Neural cell (in vitro differentiated cells): Measurements from ENCODE around the gene SLIT3. TPM values are rescaled to one million over a fixed set of nuclear protein-coding genes. Genes with fewer than 3 reads are reported as not detected.

Experiments
- H2AFZ ChIP-seq: fragments of 200-600, 300-800 bp; sonication (generic), shearing (Covaris generic); 2 replicates; pipeline ENCODE4 v1.6.0; 2014; ENCODE audit warnings: low read depth, mild to moderate bottlenecking, antibody characterized with exemption, low read length, moderate library complexity
- H3F3A ChIP-seq: fragments of 200-600 bp; shearing (Covaris generic); 2 replicates; pipeline ENCODE4 v1.6.1; 2016; ENCODE audit warnings: mild to moderate bottlenecking, moderate library complexity, mixed read lengths, antibody characterized with exemption, low read length; ENCODE audit not compliant: insufficient read depth, poor library complexity, severe bottlenecking
- H3K27ac ChIP-seq: fragments of 200-600, 300-800 bp; sonication (generic), shearing (Covaris generic); 2 replicates; pipeline ENCODE4 v1.5.1; 2014; ENCODE audit warnings: mild to moderate bottlenecking, low read length, moderate library complexity
- H3K27me3 ChIP-seq: fragments of 300-800, 200-600 bp; sonication (generic), shearing (Covaris generic); 2 replicates; pipeline ENCODE4 v1.6.0; 2014; ENCODE audit warnings: mild to moderate bottlenecking, low read depth, low read length, moderate library complexity; ENCODE audit not compliant: insufficient read depth
- H3K36me3 ChIP-seq: fragments of 300-800, 200-600 bp; sonication (generic), shearing (Covaris generic); 2 replicates; pipeline ENCODE4 v1.5.1; 2014; ENCODE audit warnings: mild to moderate bottlenecking, antibody characterized with exemption, low read length, moderate library complexity; ENCODE audit not compliant: insufficient read depth
- H3K4me2 ChIP-seq: fragments of 300-800, 200-600 bp; sonication (generic), shearing (Covaris generic); 2 replicates; pipeline ENCODE4 v1.6.0; 2014; ENCODE audit warnings: mild to moderate bottlenecking, low read length
- H3K4me3 ChIP-seq: fragments of 300-800, 200-600 bp; sonication (generic), shearing (Covaris generic); 2 replicates; pipeline ENCODE4 v1.5.1; 2014; ENCODE audit warnings: mild to moderate bottlenecking, low read length, moderate library complexity
- H3K79me2 ChIP-seq: fragments of 200-600 bp; shearing (Covaris generic); replicated peaks from 2 replicates; pipeline ENCODE4 v1.6.0; 2014; ENCODE audit warnings: mild to moderate bottlenecking, low read length, moderate library complexity; ENCODE audit not compliant: insufficient read depth
- H3K9ac ChIP-seq: fragments of 300-800, 200-600 bp; sonication (generic), shearing (Covaris generic); 2 replicates; pipeline ENCODE4 v1.6.1; 2016; ENCODE audit warnings: mild to moderate bottlenecking, low read length, mixed read lengths
- H3K9me2 ChIP-seq: fragments of 200-600 bp; shearing (Covaris generic); 2 replicates; pipeline ENCODE4 v1.6.1; 2016; ENCODE audit warnings: mild to moderate bottlenecking, low read length, mixed read lengths; ENCODE audit not compliant: insufficient read depth
- H3K9me3 ChIP-seq: fragments of 200-600, 300-800 bp; sonication (generic), shearing (Covaris generic); 2 replicates; pipeline ENCODE4 v1.6.1; 2016; ENCODE audit warnings: mild to moderate bottlenecking, mixed run types, low read length, moderate library complexity, mixed read lengths
- H4K20me1 ChIP-seq: fragments of 200-600 bp; shearing (Covaris generic); 2 replicates; pipeline ENCODE4 v1.6.1; 2016; ENCODE audit warnings: mild to moderate bottlenecking, mixed run types; ENCODE audit not compliant: insufficient read depth
- CTCF ChIP-seq: fragments of 450-650 bp; IDR thresholded peaks from 2 replicates; pipeline ENCODE4 v1.5.1; 2014; ENCODE audit warnings: antibody characterized with exemption, mild to moderate bottlenecking, moderate library complexity; ENCODE audit not compliant: poor library complexity, severe bottlenecking
- EP300 ChIP-seq: fragments of 450-650 bp; conservative IDR thresholded peaks from 2 replicates; pipeline ENCODE4 v1.6.1; 2014; ENCODE audit warnings: antibody characterized with exemption, mild to moderate bottlenecking, moderate library complexity; ENCODE audit not compliant: poor library complexity, severe bottlenecking
- EZH2 ChIP-seq: fragments of 200-600, 300-800 bp; shearing (Covaris generic), sonication (generic); IDR thresholded peaks from 2 replicates; pipeline ENCODE4 v1.6.1; 2014; ENCODE audit warnings: antibody characterized with exemption, low read length, borderline replicate concordance, mild to moderate bottlenecking; ENCODE audit not compliant: insufficient read depth, poor library complexity, severe bottlenecking
- MXI1 ChIP-seq: fragments of 450-650 bp; conservative IDR thresholded peaks from 2 replicates; pipeline ENCODE4 v1.6.1; 2014; ENCODE audit warnings: antibody characterized with exemption, mild to moderate bottlenecking; ENCODE audit not compliant: poor library complexity, severe bottlenecking
- POLR2AphosphoS5 ChIP-seq: IDR thresholded peaks from 2 replicates; pipeline ENCODE4 v1.6.1; 2012
- RAD21 ChIP-seq: fragments of 450-650 bp; conservative IDR thresholded peaks from 2 replicates; pipeline ENCODE4 v1.6.1; 2014; ENCODE audit warnings: antibody characterized with exemption, mild to moderate bottlenecking, moderate library complexity
- SMC3 ChIP-seq: fragments of 450-650 bp; conservative IDR thresholded peaks from 2 replicates; pipeline ENCODE4 v1.6.1; 2014; ENCODE audit warnings: antibody characterized with exemption, mild to moderate bottlenecking, moderate library complexity; ENCODE audit not compliant: poor library complexity
- TAF1 ChIP-seq: IDR thresholded peaks from 2 replicates; pipeline ENCODE4 v1.6.1; 2012; ENCODE audit warnings: low read depth
- polyA plus RNA-seq: library from polyadenylated mRNA; depleted of rRNA; stranded (reverse); fragments of >200 nt; gene quantifications from 2 replicates; pipeline ENCODE4 v1.2.3, GENCODE V29; 2014
- TF ChIP-seq, protein P1 (sequence below): IDR thresholded peaks from 2 replicates; pipeline ENCODE4 v1.6.1; 2012; ENCODE audit warnings: borderline replicate concordance

The SLIT3 gene
- polyA plus RNA-seq, 1 donor from 2014 or later = 1.2 TPM

GRCh38 chr5:169152946-169153345 is 148.0 kb downstream of the SLIT3 start:
- H3K4me2 ChIP-seq = no peak overlapping the region

GRCh38 chr5:169152453-169152852 is 148.5 kb downstream of the SLIT3 start:
- Histone ChIP-seq H3K4me3 (no peak overlapping the region), H3K27ac (no peak overlapping the region), H3K27me3 (no peaks in the 10 kb centered on the region), H3K9me3 (no peaks in the 10 kb centered on the region), H3F3A (no peaks in the 10 kb centered on the region), H3K9me2 (no peaks in the 10 kb centered on the region), H4K20me1 (no peaks in the 10 kb centered on the region), H2AFZ (no peak overlapping the region), H3K9ac (no peak overlapping the region), H3K4me2 (no peak overlapping the region), H3K36me3 (no peaks in the 10 kb centered on the region), H3K79me2 (no peaks in the 10 kb centered on the region)
- TF ChIP-seq CTCF (no peak), TAF1 (no peak), EP300 (no peak), POLR2AphosphoS5 (no peak), SMC3 (no peak), MXI1 (no peak), RAD21 (no peak), EZH2 (no peak)
- TF ChIP-seq, protein P1, sequence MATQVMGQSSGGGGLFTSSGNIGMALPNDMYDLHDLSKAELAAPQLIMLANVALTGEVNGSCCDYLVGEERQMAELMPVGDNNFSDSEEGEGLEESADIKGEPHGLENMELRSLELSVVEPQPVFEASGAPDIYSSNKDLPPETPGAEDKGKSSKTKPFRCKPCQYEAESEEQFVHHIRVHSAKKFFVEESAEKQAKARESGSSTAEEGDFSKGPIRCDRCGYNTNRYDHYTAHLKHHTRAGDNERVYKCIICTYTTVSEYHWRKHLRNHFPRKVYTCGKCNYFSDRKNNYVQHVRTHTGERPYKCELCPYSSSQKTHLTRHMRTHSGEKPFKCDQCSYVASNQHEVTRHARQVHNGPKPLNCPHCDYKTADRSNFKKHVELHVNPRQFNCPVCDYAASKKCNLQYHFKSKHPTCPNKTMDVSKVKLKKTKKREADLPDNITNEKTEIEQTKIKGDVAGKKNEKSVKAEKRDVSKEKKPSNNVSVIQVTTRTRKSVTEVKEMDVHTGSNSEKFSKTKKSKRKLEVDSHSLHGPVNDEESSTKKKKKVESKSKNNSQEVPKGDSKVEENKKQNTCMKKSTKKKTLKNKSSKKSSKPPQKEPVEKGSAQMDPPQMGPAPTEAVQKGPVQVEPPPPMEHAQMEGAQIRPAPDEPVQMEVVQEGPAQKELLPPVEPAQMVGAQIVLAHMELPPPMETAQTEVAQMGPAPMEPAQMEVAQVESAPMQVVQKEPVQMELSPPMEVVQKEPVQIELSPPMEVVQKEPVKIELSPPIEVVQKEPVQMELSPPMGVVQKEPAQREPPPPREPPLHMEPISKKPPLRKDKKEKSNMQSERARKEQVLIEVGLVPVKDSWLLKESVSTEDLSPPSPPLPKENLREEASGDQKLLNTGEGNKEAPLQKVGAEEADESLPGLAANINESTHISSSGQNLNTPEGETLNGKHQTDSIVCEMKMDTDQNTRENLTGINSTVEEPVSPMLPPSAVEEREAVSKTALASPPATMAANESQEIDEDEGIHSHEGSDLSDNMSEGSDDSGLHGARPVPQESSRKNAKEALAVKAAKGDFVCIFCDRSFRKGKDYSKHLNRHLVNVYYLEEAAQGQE = no peak

More at GRCh38 chr5:169152946-169153345, 148.0 kb downstream of the SLIT3 start:
- Histone ChIP-seq H3K27me3 (no peaks in the 10 kb centered on the region), H2AFZ (no peak overlapping the region), H3K79me2 (no peaks in the 10 kb centered on the region), H3K4me3 (no peak overlapping the region), H3K36me3 (no peaks in the 10 kb centered on the region), H3K9ac (no peak overlapping the region), H4K20me1 (no peaks in the 10 kb centered on the region), H3K9me3 (no peaks in the 10 kb centered on the region), H3K27ac (no peak overlapping the region), H3K9me2 (no peaks in the 10 kb centered on the region), H3F3A (no peaks in the 10 kb centered on the region)
- no peak for TF ChIP-seq CTCF
